ENCODE results near the gene RADIL. TPM values are rescaled to one million over a fixed set of nuclear protein-coding genes. Genes with fewer than 3 reads are reported as not detected.

Gene RADIL
- total and polyA plus RNA-seq, 2 donors (not counting 1 experiment from before 2014, with no cell fraction given): not detected

DNA sequence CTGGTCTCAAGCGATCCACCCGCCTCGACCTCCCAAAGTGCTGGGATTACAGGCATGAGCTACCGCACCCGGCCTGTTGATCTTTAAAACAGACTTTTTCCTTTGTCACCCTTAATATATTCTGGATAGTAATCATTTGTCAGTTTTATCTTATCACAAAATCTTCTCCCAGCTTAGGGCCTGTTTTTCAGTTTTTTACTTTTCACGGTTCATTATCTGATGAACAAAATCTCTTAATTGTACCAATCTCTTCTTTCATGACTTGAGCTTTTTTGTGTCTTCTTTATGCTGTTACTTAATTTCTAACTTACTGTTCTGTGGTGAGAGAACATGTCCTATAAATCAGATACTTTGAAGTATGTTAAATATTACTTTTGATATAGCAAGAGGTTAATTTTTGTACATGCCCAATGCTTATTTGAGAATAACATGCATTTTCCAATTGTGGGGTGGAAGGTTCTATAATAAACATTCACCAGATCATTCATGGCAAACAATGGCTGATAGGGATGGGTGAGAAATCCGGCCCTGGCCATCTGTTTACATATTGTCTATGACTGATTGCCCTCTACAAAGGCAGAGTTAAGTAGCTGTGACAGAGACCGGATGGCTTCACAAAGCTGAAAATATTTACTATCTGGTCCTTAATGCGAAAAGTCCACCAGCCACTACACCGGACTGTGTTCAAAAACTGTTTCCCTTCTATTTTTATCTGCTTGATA lies 27.0 kb downstream of the RADIL start:
- ChIA-PET POLR2A (no interaction called here), CTCF (no interaction called here)
- H3K27me3 ChIP-seq (replicated peaks in 1 of 4; ENCODE audit: control extremely low read depth in 1 of 4, control insufficient read depth in 3 of 4, insufficient read depth in 4 of 4, low read length in 3 of 4): peaks cover 0 to 7% (median 2%) of the 10 kb centered on the region in 4 experiments
- H3K4me2 ChIP-seq (replicated peaks; ENCODE audit: low read depth, low read length, poor library complexity, severe bottlenecking): no peak overlapping the region
- H3K4me3 ChIP-seq (ENCODE audit: control extremely low read depth in 1 of 5, extremely low read depth in 1 of 5, insufficient read depth in 1 of 5, low read depth in 2 of 5, low read length in 4 of 5): no peak overlapping the region
- peaks cover 21% of the 10 kb centered on the region for H3K27me3 Mint-ChIP-seq
- H3K4me1 ChIP-seq (ENCODE audit: control insufficient read depth in 2 of 2, insufficient read depth in 2 of 2, low read length in 2 of 2): peaks cover 4% of the 10 kb centered on the region in 2 donors
- H4K20me1 ChIP-seq (ENCODE audit: control insufficient read depth, insufficient read depth, low read length, poor library complexity, severe bottlenecking): no peaks in the 10 kb centered on the region
- intact Hi-C loops (cut with micrococcal nuclease): no loop called here
- no peak overlapping the region for H2AFZ ChIP-seq (ENCODE audit: insufficient read depth, low read depth, low read length, poor library complexity, severe bottlenecking)
- no peak overlapping the region for H3K9ac ChIP-seq (ENCODE audit: low read length)
- H3K79me2 ChIP-seq (ENCODE audit: control insufficient read depth, insufficient read depth, low read length): no peaks in the 10 kb centered on the region
- no peaks in the 10 kb centered on the region for H3K9me3 Mint-ChIP-seq (ENCODE audit: insufficient read depth)
- ATAC-seq (ENCODE audit: low read depth) (no peak), DNase-seq (no peak)
- H3K27ac Mint-ChIP-seq: no peak overlapping the region
- peaks cover 0 to 3% (median 1%) of the 10 kb centered on the region in 3 donors for H3K9me3 ChIP-seq (ENCODE audit: control extremely low read depth in 1 of 3, control insufficient read depth in 2 of 3, insufficient read depth in 1 of 3, low read length in 2 of 3)
- no peak overlapping the region for H3K4me3 Mint-ChIP-seq
- 100% methylated on average over 1 of the region's 10 CpGs for WGBS (ENCODE audit: insufficient coverage)
- H3K36me3 ChIP-seq (replicated peaks in 1 of 2; ENCODE audit: control extremely low read depth in 1 of 2, control insufficient read depth in 1 of 2, extremely low read depth in 1 of 2, insufficient read depth in 2 of 2, low read length in 1 of 2): no peaks in the 10 kb centered on the region
- H3K27ac ChIP-seq (ENCODE audit: low read length in 2 of 2): no peak overlapping the region
- TF ChIP-seq, protein P1, sequence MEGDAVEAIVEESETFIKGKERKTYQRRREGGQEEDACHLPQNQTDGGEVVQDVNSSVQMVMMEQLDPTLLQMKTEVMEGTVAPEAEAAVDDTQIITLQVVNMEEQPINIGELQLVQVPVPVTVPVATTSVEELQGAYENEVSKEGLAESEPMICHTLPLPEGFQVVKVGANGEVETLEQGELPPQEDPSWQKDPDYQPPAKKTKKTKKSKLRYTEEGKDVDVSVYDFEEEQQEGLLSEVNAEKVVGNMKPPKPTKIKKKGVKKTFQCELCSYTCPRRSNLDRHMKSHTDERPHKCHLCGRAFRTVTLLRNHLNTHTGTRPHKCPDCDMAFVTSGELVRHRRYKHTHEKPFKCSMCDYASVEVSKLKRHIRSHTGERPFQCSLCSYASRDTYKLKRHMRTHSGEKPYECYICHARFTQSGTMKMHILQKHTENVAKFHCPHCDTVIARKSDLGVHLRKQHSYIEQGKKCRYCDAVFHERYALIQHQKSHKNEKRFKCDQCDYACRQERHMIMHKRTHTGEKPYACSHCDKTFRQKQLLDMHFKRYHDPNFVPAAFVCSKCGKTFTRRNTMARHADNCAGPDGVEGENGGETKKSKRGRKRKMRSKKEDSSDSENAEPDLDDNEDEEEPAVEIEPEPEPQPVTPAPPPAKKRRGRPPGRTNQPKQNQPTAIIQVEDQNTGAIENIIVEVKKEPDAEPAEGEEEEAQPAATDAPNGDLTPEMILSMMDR (IDR thresholded peaks at IDR 0.05): no peak
- no peak for TF ChIP-seq EZH2 (IDR thresholded peaks at IDR 0.05; ENCODE audit: borderline replicate concordance, insufficient read depth, low read depth, low read length, poor library complexity, severe bottlenecking)
- peaks cover 4% of the 10 kb centered on the region for H3K4me1 Mint-ChIP-seq

DNA sequence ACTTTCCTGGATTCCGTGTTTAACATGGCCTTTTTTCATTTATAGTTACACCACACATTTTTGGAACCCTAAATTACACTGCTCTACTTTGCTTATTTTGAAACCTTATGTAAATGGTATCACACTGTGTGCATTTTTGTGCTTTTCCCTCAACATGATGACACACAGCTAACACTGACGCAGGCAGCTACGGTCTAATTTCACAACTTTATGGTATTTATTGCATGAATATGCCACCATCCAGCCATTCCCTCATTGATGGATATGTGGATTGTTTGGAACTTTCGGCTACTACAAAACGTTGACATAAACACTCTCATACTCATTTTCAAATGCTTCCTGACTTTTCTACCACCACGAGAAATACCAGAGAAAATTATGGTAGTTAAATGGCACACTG lies 28.6 kb downstream of the RADIL start:
- H3K27me3 ChIP-seq (replicated peaks in 1 of 4; ENCODE audit: control extremely low read depth in 1 of 4, control insufficient read depth in 3 of 4, insufficient read depth in 4 of 4, low read length in 3 of 4): peaks cover 0 to 4% (median 0%) of the 10 kb centered on the region in 4 experiments
- no peak overlapping the region for H2AFZ ChIP-seq (ENCODE audit: insufficient read depth, low read depth, low read length, poor library complexity, severe bottlenecking)
- Mint-ChIP-seq H3K27me3 (peaks cover 18% of the 10 kb centered on the region), H3K4me3 (no peak overlapping the region), H3K9me3 (ENCODE audit: insufficient read depth) (no peaks in the 10 kb centered on the region), H3K27ac (no peak overlapping the region), H3K4me1 (no peaks in the 10 kb centered on the region)
- no peaks in the 10 kb centered on the region for H3K4me1 ChIP-seq (ENCODE audit: control insufficient read depth in 2 of 2, insufficient read depth in 2 of 2, low read length in 2 of 2)
- ATAC-seq (ENCODE audit: low read depth) (no peak), DNase-seq (no peak)
- 100% methylated on average over 1 of the region's 6 CpGs for WGBS (ENCODE audit: insufficient coverage)
- peaks cover 0 to 9% (median 0%) of the 10 kb centered on the region in 3 donors for H3K9me3 ChIP-seq (ENCODE audit: control extremely low read depth in 1 of 3, control insufficient read depth in 2 of 3, insufficient read depth in 1 of 3, low read length in 2 of 3)
- no peak overlapping the region for H3K9ac ChIP-seq (ENCODE audit: low read length)
- H3K79me2 ChIP-seq (ENCODE audit: control insufficient read depth, insufficient read depth, low read length): no peaks in the 10 kb centered on the region
- ChIA-PET POLR2A (no interaction called here), CTCF (no interaction called here)
- H3K27ac ChIP-seq (ENCODE audit: low read length in 2 of 2): no peak overlapping the region
- no peaks in the 10 kb centered on the region for H4K20me1 ChIP-seq (ENCODE audit: control insufficient read depth, insufficient read depth, low read length, poor library complexity, severe bottlenecking)
- no peak for TF ChIP-seq EZH2 (IDR thresholded peaks at IDR 0.05; ENCODE audit: borderline replicate concordance, insufficient read depth, low read depth, low read length, poor library complexity, severe bottlenecking)
- TF ChIP-seq, protein P1 (IDR thresholded peaks at IDR 0.05): no peak
- intact Hi-C loops (cut with micrococcal nuclease): no loop called here
- no peak overlapping the region for H3K4me2 ChIP-seq (replicated peaks; ENCODE audit: low read depth, low read length, poor library complexity, severe bottlenecking)
- H3K4me3 ChIP-seq (ENCODE audit: control extremely low read depth in 1 of 5, extremely low read depth in 1 of 5, insufficient read depth in 1 of 5, low read depth in 2 of 5, low read length in 4 of 5): no peak overlapping the region
- no peaks in the 10 kb centered on the region for H3K36me3 ChIP-seq (replicated peaks in 1 of 2; ENCODE audit: control extremely low read depth in 1 of 2, control insufficient read depth in 1 of 2, extremely low read depth in 1 of 2, insufficient read depth in 2 of 2, low read length in 1 of 2)
